Mesendoderm (in vitro differentiated cells): ENCODE results near the gene ATP6V1F.

Source experiments
- DNase-seq: peaks from one replicate; pipeline ENCODE4 v3.0.0; 2013
- H2AK5ac ChIP-seq: 2 replicates; pipeline ENCODE4 v1.6.1; 2013; ENCODE audit warnings: low read length, inconsistent platforms
- H2BK120ac ChIP-seq: 2 replicates; pipeline ENCODE4 v1.6.1; 2013; ENCODE audit warnings: low read depth, mild to moderate bottlenecking, low read length, moderate library complexity, mixed read lengths
- H2BK15ac ChIP-seq: replicated peaks from 2 replicates; pipeline ENCODE4 v1.6.1; 2013; ENCODE audit warnings: low read depth, mild to moderate bottlenecking, moderate library complexity
- H2BK5ac ChIP-seq: 2 replicates; pipeline ENCODE4 v1.6.1; 2013; ENCODE audit warnings: low read length, inconsistent platforms
- H3K18ac ChIP-seq: 2 replicates; pipeline ENCODE4 v1.6.1; 2013; ENCODE audit warnings: mild to moderate bottlenecking, low read length, mixed read lengths
- H3K23ac ChIP-seq: one replicate; pipeline ENCODE4 v1.6.1; 2013; ENCODE audit warnings: low read length
- H3K27ac ChIP-seq: 2 replicates; pipeline ENCODE4 v1.5.1; 2013; ENCODE audit warnings: low read depth, mild to moderate bottlenecking, inconsistent platforms, low read length, moderate library complexity
- H3K27me3 ChIP-seq: 2 replicates; pipeline ENCODE4 v1.6.1; 2013; ENCODE audit warnings: low read length, control low read depth, mild to moderate bottlenecking, inconsistent platforms; ENCODE audit not compliant: insufficient read depth, poor library complexity
- H3K36me3 ChIP-seq: 2 replicates; pipeline ENCODE4 v1.6.1; 2013; ENCODE audit warnings: low read length, inconsistent platforms; ENCODE audit not compliant: control insufficient read depth, insufficient read depth
- H3K4ac ChIP-seq: one replicate; pipeline ENCODE4 v1.6.1; 2013; ENCODE audit warnings: low read depth, mild to moderate bottlenecking, low read length, moderate library complexity
- H3K4me1 ChIP-seq: 2 replicates; pipeline ENCODE4 v1.6.1; 2013; ENCODE audit warnings: low read depth, low read length, inconsistent platforms; ENCODE audit not compliant: control insufficient read depth
- H3K4me2 ChIP-seq: 2 replicates; pipeline ENCODE4 v1.6.1; 2013; ENCODE audit warnings: low read length
- H3K4me3 ChIP-seq: 2 replicates; pipeline ENCODE4 v1.5.1; 2013; ENCODE audit warnings: mild to moderate bottlenecking, low read length
- H3K56ac ChIP-seq: one replicate; pipeline ENCODE4 v1.6.1; 2013; ENCODE audit warnings: low read length
- H3K79me1 ChIP-seq: 2 replicates; pipeline ENCODE4 v1.6.1; 2013; ENCODE audit warnings: low read length, inconsistent platforms
- H3K79me2 ChIP-seq: 2 replicates; pipeline ENCODE4 v1.6.1; 2013; ENCODE audit warnings: mild to moderate bottlenecking, low read length; ENCODE audit not compliant: control insufficient read depth, insufficient read depth
- H3K9ac ChIP-seq: 2 replicates; pipeline ENCODE4 v1.6.1; 2013; ENCODE audit warnings: low read length, inconsistent platforms
- H4K5ac ChIP-seq: one replicate; pipeline ENCODE4 v1.6.1; 2013; ENCODE audit warnings: low read length
- H4K8ac ChIP-seq: one replicate; pipeline ENCODE4 v1.6.1; 2013; ENCODE audit warnings: low read depth, mild to moderate bottlenecking, control low read depth, low read length, moderate library complexity
- WGBS: extraction: QIAGEN DNeasy Blood & Tissue Kit; methylation state at CpG from one replicate; pipeline ENCODE4 v1.1.7; 2013; ENCODE audit warnings: low lambda C conversion rate, missing lambda C conversion rate; ENCODE audit not compliant: insufficient coverage; ENCODE audit errors: extremely low coverage; 5-methylcytosine and 5-hydroxymethylcytosine counted together

Gene ATP6V1F

DNA sequence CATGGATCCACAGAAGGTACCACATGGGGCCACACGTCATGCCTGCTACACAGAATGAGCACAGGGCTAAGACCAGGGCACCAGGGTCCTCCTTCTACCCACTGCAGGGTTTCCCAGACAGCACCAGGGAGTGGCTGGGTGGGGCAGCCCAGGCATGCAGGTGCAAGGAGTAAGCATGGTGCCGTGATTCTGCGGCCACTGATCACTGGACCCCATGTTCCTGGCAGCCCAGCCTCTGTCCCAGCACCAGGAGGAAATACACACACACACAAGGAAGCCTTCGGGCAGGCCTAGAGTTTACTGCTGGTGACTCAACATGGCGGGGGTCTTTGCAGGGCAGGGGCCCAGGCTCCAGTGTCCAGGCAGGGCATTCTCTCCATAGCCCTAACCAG is 13.9 kb downstream of the ATP6V1F start:
- Histone ChIP-seq H3K56ac (no peak overlapping the region), H3K79me2 (no peaks in the 10 kb centered on the region), H3K4ac (no peak overlapping the region), H3K27ac (no peak overlapping the region), H2BK120ac (no peak overlapping the region), H3K18ac (no peak overlapping the region), H3K36me3 (no peaks in the 10 kb centered on the region), H2BK15ac (no peak overlapping the region), H2BK5ac (no peak overlapping the region), H3K4me1 (no peaks in the 10 kb centered on the region), H3K23ac (no peak overlapping the region), H3K4me2 (no peak overlapping the region), H3K9ac (no peak overlapping the region), H4K5ac (no peak overlapping the region), H2AK5ac (no peak overlapping the region), H3K27me3 (no peaks in the 10 kb centered on the region), H3K79me1 (no peaks in the 10 kb centered on the region), H4K8ac (no peak overlapping the region), H3K4me3 (no peak overlapping the region)
- no peak for DNase-seq
- no CpG with 5 or more reads among the region's 5 CpGs for WGBS

DNA sequence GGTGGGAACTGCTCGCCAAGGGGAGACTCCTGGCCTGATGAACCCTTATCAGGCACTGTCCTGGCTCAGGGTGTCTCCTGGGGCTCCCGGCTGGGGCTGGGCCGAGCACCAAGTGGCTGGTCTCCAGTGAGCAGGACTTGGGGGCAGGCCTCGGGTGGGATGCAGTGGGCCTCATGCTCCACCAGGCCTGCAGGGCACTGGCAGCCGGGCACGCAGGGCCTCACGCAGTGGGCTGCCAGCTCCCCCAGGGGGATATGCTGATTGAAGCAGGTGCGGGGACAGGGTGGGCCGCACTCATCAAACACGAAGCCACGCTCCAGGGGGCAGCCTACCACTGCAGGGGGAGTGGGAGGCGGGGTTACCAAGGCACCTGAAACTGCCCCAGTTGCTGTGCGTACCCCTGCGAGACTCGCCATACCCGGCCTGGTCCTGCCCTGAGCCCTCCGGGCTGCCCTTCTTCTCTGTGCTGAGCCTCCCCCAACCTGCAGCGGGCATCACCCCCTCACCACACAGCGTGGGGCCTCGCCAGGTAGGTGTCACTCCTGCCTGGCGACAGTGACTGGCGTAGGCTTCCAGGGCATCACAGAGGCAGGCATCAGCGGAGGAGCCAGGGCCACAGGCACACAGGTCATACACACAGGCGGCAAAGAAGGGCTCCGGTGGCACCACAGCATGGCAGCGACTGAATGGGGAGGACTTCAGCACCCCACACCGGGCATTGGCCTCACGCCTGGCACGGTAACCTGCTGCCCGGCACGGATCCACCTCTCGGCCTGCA is 14.5 kb downstream of the ATP6V1F start:
- no CpG with 5 or more reads among the region's 32 CpGs for whole genome bisulfite sequencing
- Histone ChIP-seq H3K36me3 (no peaks in the 10 kb centered on the region), H3K4me1 (no peaks in the 10 kb centered on the region), H3K4me3 (no peak overlapping the region), H3K56ac (no peak overlapping the region), H4K5ac (no peak overlapping the region), H3K79me1 (no peaks in the 10 kb centered on the region), H2BK5ac (no peak overlapping the region), H2AK5ac (no peak overlapping the region), H3K27me3 (no peaks in the 10 kb centered on the region), H3K9ac (no peak overlapping the region), H3K4ac (no peak overlapping the region), H3K4me2 (no peak overlapping the region), H4K8ac (no peak overlapping the region), H3K27ac (no peak overlapping the region), H2BK120ac (no peak overlapping the region), H3K23ac (no peak overlapping the region), H3K18ac (no peak overlapping the region), H3K79me2 (no peaks in the 10 kb centered on the region), H2BK15ac (no peak overlapping the region)
- DNase-seq: no peak

DNA sequence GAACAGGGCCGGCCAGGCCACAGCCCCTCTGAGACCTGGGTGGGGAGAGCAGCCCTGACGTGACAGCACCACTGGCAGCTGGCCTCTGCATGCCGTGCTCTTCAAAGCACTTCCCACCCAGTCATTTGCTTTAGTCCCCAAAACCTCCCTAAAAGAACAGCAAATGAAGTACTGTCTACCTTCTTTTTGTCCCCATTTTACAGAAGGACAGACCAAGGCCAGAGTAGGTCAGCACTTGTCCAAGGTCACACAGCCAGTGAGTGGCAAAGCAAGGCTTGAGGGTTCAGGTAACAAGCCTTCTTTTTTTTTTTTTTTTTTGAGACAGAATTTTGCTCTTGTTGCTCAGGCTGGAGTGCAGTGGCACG is 15.1 kb downstream of the ATP6V1F start:
- no peaks in the 10 kb centered on the region for H3K79me2 ChIP-seq
- H3K27ac ChIP-seq: no peak overlapping the region
- H3K9ac ChIP-seq: no peak overlapping the region
- H2BK5ac ChIP-seq: no peak overlapping the region
- H3K4me2 ChIP-seq: no peak overlapping the region
- H2BK120ac ChIP-seq: no peak overlapping the region
- H3K27me3 ChIP-seq: no peaks in the 10 kb centered on the region
- H3K36me3 ChIP-seq: no peaks in the 10 kb centered on the region
- no peak overlapping the region for H3K18ac ChIP-seq
- H4K5ac ChIP-seq: no peak overlapping the region
- H3K4me3 ChIP-seq: no peak overlapping the region
- no peak overlapping the region for H3K56ac ChIP-seq
- H2BK15ac ChIP-seq: no peak overlapping the region
- no CpG with 5 or more reads among the region's 4 CpGs for WGBS
- DNase-seq: no peak
- H2AK5ac ChIP-seq: no peak overlapping the region
- no peak overlapping the region for H4K8ac ChIP-seq
- no peak overlapping the region for H3K4ac ChIP-seq
- no peaks in the 10 kb centered on the region for H3K79me1 ChIP-seq
- no peak overlapping the region for H3K23ac ChIP-seq
- no peaks in the 10 kb centered on the region for H3K4me1 ChIP-seq

DNA sequence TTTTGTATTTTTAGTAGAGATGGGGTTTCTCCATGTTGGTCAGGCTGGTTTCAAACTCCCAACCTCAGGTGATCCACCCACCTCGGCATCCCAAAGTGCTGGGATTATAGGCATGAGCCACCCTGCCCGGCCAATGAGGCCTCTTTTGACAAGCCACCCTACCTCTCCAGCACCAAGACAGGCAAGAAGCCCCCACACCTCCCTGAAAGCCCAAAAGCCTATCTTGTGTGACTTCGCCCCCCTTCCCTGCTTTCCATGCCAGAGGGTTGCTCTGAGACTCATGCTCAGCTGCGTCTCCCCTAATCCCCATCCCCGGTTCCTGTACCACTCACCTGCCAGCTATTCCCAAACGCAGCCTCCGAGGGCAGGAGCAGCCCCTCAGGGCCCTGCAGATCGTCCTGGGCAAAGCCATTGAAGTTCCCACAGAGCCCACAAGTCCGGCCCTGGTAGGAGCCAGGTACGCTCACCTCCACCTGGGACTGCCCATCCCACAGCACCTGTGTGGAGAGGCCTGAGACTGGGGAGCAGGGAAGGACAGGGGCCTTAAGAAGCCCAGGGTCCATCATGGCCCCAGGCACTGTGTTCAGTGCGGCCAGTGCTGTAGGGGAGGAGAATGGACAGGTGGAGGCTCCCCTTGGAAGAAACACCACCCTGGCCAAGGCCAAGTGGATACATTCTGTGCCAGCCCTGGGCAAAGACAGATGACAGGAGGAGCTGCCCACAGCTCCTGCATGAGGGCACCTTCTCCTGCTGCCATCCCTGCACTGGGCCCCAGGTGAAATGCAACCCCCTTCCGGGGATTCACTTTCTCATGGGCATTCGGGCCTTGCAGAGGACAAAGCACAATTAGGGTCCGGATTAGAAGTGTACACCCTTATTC is 15.8 kb downstream of the ATP6V1F start:
- Histone ChIP-seq H3K4me1 (no peaks in the 10 kb centered on the region), H3K27ac (no peak overlapping the region), H3K79me1 (no peaks in the 10 kb centered on the region), H3K4me2 (no peak overlapping the region), H3K27me3 (no peaks in the 10 kb centered on the region), H4K8ac (no peak overlapping the region), H3K79me2 (no peaks in the 10 kb centered on the region), H4K5ac (no peak overlapping the region), H3K36me3 (no peaks in the 10 kb centered on the region), H3K9ac (no peak overlapping the region), H3K4me3 (no peak overlapping the region), H3K56ac (no peak overlapping the region), H3K4ac (no peak overlapping the region), H2BK120ac (no peak overlapping the region), H2BK15ac (no peak overlapping the region), H3K18ac (no peak overlapping the region), H3K23ac (peak overlapping the region; percentile 24), H2AK5ac (no peak overlapping the region), H2BK5ac (no peak overlapping the region)
- WGBS: no CpG with 5 or more reads among the region's 14 CpGs
- DNase-seq: no peak

DNA sequence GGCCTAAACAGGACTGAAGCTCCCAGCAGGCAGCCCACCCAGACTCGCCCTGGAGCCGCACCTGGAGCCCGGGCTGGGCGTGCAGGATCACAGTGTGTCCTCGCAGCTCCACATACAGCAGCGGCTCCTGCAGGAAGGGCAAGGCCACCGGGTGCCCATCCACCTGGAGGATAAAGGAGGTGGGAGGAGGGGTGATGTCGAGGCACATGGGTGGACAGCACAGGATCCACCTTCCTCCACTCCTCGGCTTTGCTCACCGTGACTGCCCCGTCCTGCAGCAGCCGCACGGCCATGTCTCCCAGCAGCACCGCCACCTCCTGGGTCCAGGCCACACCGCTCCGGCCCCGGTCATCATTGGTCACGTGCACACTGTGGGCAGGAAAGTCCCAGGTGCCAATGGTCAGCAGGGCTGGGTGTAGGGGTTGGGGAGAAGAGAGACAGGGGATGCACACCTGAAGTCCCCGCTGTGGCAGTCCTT is 16.8 kb downstream of the ATP6V1F start:
- Histone ChIP-seq H3K4ac (no peak overlapping the region), H2BK5ac (no peak overlapping the region), H3K4me1 (no peaks in the 10 kb centered on the region), H3K18ac (no peak overlapping the region), H2AK5ac (no peak overlapping the region), H4K8ac (no peak overlapping the region), H3K27me3 (no peaks in the 10 kb centered on the region), H2BK120ac (no peak overlapping the region), H3K36me3 (no peaks in the 10 kb centered on the region), H4K5ac (no peak overlapping the region), H3K56ac (peak overlapping the region; percentile 78), H3K4me3 (no peak overlapping the region), H2BK15ac (no peak overlapping the region), H3K27ac (no peak overlapping the region), H3K79me2 (no peaks in the 10 kb centered on the region), H3K4me2 (no peak overlapping the region), H3K9ac (peak overlapping the region; percentile 51), H3K79me1 (no peaks in the 10 kb centered on the region), H3K23ac (no peak overlapping the region)
- DNase-seq: no peak
- no CpG with 5 or more reads among the region's 19 CpGs for WGBS
